Panc1 (cell line): ENCODE results near the gene RETREG1.
"Not testable (repeated sequence)": the region's sequence is repeated elsewhere in the genome, so short reads cannot be mapped to it uniquely, and the experiment has no call there.

ENCODE experiments used
- POLR2AphosphoS5 ChIP-seq: IDR thresholded peaks from 2 replicates; pipeline ENCODE4 v1.6.1; 2012; ENCODE audit warnings: mild to moderate bottlenecking, low read depth, low read length, moderate library complexity
- SIN3A ChIP-seq: IDR thresholded peaks from 2 replicates; pipeline ENCODE4 v1.6.1; 2012; ENCODE audit warnings: low read depth, mild to moderate bottlenecking, low read length, moderate library complexity, borderline replicate concordance; ENCODE audit not compliant: insufficient read depth
- TCF7L2 ChIP-seq: IDR thresholded peaks from 2 replicates; pipeline ENCODE4 v1.6.1; 2011; ENCODE audit warnings: mild to moderate bottlenecking, low read depth, low read length, inconsistent platforms
- TF ChIP-seq, protein P1 (sequence below): fragments of 450-650 bp; IDR thresholded peaks from 2 replicates; pipeline ENCODE4 v1.5.1; 2017; ENCODE audit warnings: mild to moderate bottlenecking
- TF ChIP-seq, protein P2 (sequence below), 2 experiments: IDR thresholded peaks; 2 replicates each; pipeline ENCODE4 v1.6.1; 2011 to 2012; ENCODE audit warnings: low read depth in 2 of 2, control low read depth in 1 of 2, low read length in 1 of 2, mild to moderate bottlenecking in 1 of 2, moderate library complexity in 1 of 2; ENCODE audit not compliant: insufficient read depth in 1 of 2

DNA sequence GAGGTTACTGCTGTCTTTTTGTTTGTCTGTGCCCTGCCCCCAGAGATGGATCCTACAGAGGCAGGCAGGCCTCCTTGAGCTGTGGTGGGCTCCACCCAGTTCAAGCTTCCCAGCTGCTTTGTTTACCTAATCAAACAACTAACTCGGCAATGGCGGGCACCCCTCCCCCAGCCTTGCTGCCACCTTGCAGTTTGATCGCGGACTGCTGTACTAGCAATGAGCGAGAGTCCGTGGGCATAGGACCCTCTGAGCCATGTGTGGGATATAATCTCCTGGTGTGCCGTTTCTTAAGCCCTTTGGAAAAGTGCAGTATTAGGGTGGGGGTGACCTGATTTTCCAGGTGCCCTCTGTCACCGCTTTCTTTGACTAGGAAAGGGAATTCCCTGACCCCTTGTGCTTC lies 31.9 kb upstream of the RETREG1 start:
- TF ChIP-seq, protein P1, sequence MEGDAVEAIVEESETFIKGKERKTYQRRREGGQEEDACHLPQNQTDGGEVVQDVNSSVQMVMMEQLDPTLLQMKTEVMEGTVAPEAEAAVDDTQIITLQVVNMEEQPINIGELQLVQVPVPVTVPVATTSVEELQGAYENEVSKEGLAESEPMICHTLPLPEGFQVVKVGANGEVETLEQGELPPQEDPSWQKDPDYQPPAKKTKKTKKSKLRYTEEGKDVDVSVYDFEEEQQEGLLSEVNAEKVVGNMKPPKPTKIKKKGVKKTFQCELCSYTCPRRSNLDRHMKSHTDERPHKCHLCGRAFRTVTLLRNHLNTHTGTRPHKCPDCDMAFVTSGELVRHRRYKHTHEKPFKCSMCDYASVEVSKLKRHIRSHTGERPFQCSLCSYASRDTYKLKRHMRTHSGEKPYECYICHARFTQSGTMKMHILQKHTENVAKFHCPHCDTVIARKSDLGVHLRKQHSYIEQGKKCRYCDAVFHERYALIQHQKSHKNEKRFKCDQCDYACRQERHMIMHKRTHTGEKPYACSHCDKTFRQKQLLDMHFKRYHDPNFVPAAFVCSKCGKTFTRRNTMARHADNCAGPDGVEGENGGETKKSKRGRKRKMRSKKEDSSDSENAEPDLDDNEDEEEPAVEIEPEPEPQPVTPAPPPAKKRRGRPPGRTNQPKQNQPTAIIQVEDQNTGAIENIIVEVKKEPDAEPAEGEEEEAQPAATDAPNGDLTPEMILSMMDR, result not testable (repeated sequence)
- TF ChIP-seq SIN3A, POLR2AphosphoS5, TCF7L2: not testable (repeated sequence)
- TF ChIP-seq, protein P2, sequence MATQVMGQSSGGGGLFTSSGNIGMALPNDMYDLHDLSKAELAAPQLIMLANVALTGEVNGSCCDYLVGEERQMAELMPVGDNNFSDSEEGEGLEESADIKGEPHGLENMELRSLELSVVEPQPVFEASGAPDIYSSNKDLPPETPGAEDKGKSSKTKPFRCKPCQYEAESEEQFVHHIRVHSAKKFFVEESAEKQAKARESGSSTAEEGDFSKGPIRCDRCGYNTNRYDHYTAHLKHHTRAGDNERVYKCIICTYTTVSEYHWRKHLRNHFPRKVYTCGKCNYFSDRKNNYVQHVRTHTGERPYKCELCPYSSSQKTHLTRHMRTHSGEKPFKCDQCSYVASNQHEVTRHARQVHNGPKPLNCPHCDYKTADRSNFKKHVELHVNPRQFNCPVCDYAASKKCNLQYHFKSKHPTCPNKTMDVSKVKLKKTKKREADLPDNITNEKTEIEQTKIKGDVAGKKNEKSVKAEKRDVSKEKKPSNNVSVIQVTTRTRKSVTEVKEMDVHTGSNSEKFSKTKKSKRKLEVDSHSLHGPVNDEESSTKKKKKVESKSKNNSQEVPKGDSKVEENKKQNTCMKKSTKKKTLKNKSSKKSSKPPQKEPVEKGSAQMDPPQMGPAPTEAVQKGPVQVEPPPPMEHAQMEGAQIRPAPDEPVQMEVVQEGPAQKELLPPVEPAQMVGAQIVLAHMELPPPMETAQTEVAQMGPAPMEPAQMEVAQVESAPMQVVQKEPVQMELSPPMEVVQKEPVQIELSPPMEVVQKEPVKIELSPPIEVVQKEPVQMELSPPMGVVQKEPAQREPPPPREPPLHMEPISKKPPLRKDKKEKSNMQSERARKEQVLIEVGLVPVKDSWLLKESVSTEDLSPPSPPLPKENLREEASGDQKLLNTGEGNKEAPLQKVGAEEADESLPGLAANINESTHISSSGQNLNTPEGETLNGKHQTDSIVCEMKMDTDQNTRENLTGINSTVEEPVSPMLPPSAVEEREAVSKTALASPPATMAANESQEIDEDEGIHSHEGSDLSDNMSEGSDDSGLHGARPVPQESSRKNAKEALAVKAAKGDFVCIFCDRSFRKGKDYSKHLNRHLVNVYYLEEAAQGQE (IDR thresholded peaks at IDR 0.05; ENCODE audit: insufficient read depth in 1 of 2, low read depth in 2 of 2, low read length in 1 of 2), result not testable (repeated sequence)
